LNCAP (cell line): ENCODE results near the gene PPP1R3D.

ENCODE experiments used
- TF ChIP-seq, protein P1 (sequence below): fragments of 450-650 bp; IDR thresholded peaks from 2 replicates; pipeline ENCODE4 v1.5.1; 2017; ENCODE audit warnings: mild to moderate bottlenecking

Gene PPP1R3D, protein sequence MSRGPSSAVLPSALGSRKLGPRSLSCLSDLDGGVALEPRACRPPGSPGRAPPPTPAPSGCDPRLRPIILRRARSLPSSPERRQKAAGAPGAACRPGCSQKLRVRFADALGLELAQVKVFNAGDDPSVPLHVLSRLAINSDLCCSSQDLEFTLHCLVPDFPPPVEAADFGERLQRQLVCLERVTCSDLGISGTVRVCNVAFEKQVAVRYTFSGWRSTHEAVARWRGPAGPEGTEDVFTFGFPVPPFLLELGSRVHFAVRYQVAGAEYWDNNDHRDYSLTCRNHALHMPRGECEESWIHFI

DNA sequence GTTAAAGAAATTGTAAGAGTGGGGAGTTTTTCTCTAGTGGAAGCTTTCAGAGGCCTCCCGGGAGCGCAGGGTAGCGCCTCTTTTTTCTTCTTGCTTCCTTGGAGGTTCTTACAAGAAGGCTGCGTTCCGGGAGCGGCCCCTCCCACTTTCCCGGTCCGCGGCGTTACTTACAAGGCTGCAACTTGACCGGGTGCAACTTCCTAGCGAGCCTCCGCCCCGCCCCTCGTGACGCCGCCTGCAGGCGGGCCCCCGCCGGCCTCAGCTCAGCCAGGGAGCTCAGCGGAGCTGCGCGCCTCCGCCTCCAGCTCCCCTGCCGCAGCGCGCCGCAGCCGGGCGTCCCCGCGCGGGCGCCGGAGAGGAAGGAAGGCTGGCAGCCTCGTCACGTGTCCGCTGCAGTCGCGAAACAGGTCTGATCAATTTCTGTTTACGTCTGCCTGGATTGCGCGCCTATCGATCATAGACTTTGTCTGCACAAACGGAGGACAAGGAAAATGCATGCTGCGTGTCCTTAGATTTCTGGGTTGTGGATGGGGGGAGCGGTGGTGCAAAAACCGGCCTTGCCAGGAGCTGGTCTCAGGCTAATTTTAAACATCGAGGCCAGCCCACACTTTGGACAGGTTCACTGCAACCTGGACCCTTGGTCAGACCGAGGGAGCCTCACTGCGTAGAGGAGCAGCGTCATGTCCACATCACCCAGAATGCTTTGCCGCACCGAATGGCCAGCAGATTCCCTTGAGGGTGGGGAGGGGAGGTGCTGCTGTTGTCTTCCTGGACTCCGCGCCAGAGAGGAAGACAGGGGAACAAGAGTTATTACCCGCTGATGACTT, at the start of gene PPP1R3D, which contains the start of gene FAM217B:
Gene PPP1R3D (minus strand): TSS at position 177 of the 827 bp plus-strand sequence. CDS start 374 bp downstream, outside the sequence.
Gene FAM217B (plus strand): TSS at position 261 of the 827 bp plus-strand sequence. CDS start 3,555 bp downstream, outside the sequence.
- TF ChIP-seq, protein P1, sequence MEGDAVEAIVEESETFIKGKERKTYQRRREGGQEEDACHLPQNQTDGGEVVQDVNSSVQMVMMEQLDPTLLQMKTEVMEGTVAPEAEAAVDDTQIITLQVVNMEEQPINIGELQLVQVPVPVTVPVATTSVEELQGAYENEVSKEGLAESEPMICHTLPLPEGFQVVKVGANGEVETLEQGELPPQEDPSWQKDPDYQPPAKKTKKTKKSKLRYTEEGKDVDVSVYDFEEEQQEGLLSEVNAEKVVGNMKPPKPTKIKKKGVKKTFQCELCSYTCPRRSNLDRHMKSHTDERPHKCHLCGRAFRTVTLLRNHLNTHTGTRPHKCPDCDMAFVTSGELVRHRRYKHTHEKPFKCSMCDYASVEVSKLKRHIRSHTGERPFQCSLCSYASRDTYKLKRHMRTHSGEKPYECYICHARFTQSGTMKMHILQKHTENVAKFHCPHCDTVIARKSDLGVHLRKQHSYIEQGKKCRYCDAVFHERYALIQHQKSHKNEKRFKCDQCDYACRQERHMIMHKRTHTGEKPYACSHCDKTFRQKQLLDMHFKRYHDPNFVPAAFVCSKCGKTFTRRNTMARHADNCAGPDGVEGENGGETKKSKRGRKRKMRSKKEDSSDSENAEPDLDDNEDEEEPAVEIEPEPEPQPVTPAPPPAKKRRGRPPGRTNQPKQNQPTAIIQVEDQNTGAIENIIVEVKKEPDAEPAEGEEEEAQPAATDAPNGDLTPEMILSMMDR, result no peak

DNA sequence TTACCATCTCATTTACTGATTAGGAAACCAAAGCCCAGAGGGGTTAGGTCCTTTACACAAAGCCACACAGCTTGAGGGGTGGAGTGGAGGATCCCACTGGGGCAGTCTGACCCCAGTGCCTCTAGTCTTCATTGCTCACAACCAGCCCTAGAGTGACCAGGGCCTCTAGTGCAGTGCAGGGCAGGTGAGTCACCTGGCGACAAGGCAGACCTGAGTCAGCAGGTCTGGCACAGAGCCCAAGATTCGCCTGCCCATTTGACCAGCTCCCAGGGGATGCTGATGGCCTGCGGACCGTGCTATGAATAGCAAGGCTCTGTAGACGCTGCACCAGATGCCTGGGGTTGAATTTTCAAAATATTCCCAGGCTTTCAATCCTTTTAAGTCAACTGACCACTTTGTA, 48.0 kb upstream of the PPP1R3D start:
- TF ChIP-seq, protein P1, result no peak

DNA sequence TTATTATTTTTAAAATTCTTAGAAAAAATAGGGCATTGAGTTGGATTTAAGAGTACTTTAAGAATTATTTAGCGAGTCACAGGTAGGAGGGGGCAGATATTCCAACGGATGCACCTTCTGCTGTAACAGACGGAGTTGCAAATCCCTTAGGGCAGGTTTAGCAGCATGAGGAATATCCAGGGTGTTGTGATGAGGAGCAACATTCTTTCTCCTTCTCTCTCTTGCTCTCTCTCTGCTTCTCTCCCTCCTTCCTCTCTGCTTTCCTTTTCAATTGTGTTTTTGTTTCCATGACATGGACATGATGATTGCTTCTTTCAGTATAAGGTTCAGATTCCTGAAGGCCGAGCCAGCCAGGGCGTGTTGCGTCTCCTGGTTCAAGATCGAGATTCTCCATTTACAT, 47.0 kb upstream of the PPP1R3D start:
- TF ChIP-seq, protein P1, result no peak

DNA sequence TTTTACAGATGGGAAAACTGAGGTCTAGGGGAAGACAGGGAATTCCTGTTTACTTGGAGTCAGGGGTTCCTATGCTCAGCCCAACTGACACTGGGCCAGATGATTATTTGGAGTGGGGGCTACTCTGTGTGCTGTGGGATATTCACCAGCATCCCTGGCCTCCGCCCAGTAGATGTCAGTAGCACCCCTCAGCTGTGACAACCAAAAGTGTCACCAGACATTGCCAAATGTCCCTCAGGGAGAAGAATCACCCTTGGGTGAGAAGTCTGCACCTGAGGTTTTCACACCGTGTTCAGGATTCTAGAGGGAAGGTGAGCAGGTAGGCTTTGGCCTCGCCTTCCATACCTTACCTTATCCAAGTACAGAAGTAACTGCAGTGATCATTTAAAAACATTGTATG, 45.8 kb upstream of the PPP1R3D start:
- TF ChIP-seq, protein P1, result 0 out of 2 replicates have a peak, but pooled peaks have one; percentile 15

- TF ChIP-seq, protein P1, result no peak
These were observed 45.1 kb upstream of the PPP1R3D start for GRCh38 chr20:59985164-59985563.

- TF ChIP-seq, protein P1, result no peak
These were observed 44.4 kb upstream of the PPP1R3D start for GRCh38 chr20:59984541-59984940.

GRCh38 chr20:59983076-59983475, 43.0 kb upstream of the PPP1R3D start:
- TF ChIP-seq, protein P1, result no peak
